ENCODE results near the gene IER5L.

Gene IER5L

DNA sequence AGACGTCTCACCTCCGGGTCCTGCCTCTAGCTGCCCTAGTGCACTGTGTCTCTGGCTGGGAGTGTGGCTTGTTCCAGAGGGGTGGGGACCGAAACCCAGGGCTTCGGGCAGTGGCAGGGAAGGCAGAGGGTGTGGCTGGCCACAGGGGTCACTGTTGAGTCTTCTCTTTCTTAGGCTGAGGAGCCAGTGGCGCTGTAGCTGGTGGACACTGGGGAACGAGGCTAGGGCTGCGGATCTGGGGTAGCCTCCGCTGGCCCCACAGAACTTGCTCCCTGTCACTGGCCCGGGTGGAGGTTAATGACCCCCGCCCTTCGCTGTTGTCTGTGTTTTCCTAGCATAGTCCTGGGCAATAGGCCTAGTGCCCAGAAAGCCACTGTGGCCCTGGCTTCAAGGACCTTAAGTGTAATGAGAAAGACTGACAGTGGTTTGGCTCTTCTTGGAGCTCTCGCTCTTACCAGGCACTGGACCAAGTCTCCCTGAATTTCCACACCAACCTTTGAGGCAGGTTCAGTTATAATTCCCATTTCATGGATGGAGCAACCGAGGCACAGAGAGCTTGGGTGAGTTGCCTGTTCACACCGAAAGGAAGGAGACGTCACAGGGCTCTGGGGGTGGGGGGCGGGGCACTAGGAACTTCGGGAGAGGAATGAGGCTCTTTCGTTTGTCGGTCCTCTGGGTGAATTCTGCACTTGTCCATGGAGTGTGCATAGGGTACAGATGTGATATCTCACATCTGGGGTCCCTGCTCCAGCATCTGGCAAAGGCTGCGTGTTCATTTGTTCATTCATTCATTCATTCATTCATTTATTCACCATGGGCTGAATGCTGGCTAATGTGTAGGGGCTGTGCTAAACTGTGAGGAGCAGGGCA, 4.8 kb upstream of the IER5L start:
- Histone ChIP-seq H3K4me1 (no peaks in the 10 kb centered on the region), H3K79me2 (no peaks in the 10 kb centered on the region), H3K27ac (no peak overlapping the region), H3K4me2 (ENCODE audit: low read length) (no peak overlapping the region), H3K4me3 (ENCODE audit: low read depth, low read length) (no peak overlapping the region), H3K9me3 (ENCODE audit: control insufficient read depth, low read length) (no peaks in the 10 kb centered on the region), H3K36me3 (ENCODE audit: control insufficient read depth, insufficient read depth, low read length) (no peaks in the 10 kb centered on the region), H3K9ac (no peak overlapping the region), H2AFZ (no peak overlapping the region), H3K27me3 (ENCODE audit: control insufficient read depth, insufficient read depth, low read length) (no peaks in the 10 kb centered on the region)
- TF ChIP-seq, protein P1, sequence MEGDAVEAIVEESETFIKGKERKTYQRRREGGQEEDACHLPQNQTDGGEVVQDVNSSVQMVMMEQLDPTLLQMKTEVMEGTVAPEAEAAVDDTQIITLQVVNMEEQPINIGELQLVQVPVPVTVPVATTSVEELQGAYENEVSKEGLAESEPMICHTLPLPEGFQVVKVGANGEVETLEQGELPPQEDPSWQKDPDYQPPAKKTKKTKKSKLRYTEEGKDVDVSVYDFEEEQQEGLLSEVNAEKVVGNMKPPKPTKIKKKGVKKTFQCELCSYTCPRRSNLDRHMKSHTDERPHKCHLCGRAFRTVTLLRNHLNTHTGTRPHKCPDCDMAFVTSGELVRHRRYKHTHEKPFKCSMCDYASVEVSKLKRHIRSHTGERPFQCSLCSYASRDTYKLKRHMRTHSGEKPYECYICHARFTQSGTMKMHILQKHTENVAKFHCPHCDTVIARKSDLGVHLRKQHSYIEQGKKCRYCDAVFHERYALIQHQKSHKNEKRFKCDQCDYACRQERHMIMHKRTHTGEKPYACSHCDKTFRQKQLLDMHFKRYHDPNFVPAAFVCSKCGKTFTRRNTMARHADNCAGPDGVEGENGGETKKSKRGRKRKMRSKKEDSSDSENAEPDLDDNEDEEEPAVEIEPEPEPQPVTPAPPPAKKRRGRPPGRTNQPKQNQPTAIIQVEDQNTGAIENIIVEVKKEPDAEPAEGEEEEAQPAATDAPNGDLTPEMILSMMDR (IDR thresholded peaks at IDR 0.05): no peak

DNA sequence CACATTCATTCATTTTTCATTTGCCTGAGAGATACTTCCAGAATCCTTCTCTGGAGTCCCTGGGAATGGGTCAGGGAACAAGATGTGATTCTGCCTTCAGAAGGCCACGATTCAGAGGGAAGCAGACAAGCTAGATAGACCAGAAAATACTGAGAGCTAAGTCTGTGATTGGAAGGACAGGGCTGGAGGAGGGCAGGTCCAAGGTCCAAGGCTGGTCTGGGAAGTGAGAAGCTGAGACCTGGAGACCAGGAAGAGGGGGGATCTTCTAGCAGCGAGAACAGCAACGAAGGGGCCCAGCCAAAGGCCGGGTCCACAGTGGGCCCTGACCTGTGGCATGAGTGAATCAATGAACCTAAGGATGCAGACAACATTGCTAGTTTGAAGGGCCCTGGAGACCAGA, 4.1 kb upstream of the IER5L start:
- Histone ChIP-seq H3K4me2 (ENCODE audit: low read length) (no peak overlapping the region), H3K9ac (no peak overlapping the region), H2AFZ (no peak overlapping the region), H3K4me1 (no peaks in the 10 kb centered on the region), H3K4me3 (ENCODE audit: low read depth, low read length) (no peak overlapping the region), H3K27ac (no peak overlapping the region), H3K79me2 (no peaks in the 10 kb centered on the region), H3K36me3 (ENCODE audit: control insufficient read depth, insufficient read depth, low read length) (no peaks in the 10 kb centered on the region), H3K27me3 (ENCODE audit: control insufficient read depth, insufficient read depth, low read length) (no peaks in the 10 kb centered on the region), H3K9me3 (ENCODE audit: control insufficient read depth, low read length) (no peaks in the 10 kb centered on the region)
- TF ChIP-seq, protein P1 (IDR thresholded peaks at IDR 0.05): no peak

DNA sequence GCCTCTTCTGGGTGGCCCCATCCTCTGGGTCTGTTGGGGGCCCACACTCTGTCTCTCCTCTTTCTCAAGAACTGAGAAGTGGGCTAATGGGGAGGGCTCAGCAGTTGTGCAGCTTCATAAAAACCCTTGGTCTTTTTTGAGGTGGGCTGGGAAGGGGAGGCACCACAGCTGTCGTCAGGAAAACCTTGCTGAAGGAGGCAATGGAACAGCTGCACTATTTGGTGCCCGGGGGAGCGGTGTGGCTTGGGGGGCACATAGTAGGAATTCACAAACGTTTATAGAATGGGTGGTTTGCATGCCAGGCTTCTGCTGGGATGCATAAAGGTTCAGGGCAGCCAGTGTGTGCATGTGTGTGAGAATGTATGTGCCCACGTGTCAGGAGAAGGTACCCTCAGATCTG, 3.2 kb upstream of the IER5L start:
- TF ChIP-seq, protein P1 (IDR thresholded peaks at IDR 0.05): no peak
- Histone ChIP-seq H3K4me2 (ENCODE audit: low read length) (no peak overlapping the region), H3K9me3 (ENCODE audit: control insufficient read depth, low read length) (no peaks in the 10 kb centered on the region), H3K27me3 (ENCODE audit: control insufficient read depth, insufficient read depth, low read length) (no peaks in the 10 kb centered on the region), H3K4me1 (no peaks in the 10 kb centered on the region), H2AFZ (no peak overlapping the region), H3K4me3 (ENCODE audit: low read depth, low read length) (no peak overlapping the region), H3K79me2 (no peaks in the 10 kb centered on the region), H3K36me3 (ENCODE audit: control insufficient read depth, insufficient read depth, low read length) (no peaks in the 10 kb centered on the region), H3K27ac (no peak overlapping the region), H3K9ac (no peak overlapping the region)

DNA sequence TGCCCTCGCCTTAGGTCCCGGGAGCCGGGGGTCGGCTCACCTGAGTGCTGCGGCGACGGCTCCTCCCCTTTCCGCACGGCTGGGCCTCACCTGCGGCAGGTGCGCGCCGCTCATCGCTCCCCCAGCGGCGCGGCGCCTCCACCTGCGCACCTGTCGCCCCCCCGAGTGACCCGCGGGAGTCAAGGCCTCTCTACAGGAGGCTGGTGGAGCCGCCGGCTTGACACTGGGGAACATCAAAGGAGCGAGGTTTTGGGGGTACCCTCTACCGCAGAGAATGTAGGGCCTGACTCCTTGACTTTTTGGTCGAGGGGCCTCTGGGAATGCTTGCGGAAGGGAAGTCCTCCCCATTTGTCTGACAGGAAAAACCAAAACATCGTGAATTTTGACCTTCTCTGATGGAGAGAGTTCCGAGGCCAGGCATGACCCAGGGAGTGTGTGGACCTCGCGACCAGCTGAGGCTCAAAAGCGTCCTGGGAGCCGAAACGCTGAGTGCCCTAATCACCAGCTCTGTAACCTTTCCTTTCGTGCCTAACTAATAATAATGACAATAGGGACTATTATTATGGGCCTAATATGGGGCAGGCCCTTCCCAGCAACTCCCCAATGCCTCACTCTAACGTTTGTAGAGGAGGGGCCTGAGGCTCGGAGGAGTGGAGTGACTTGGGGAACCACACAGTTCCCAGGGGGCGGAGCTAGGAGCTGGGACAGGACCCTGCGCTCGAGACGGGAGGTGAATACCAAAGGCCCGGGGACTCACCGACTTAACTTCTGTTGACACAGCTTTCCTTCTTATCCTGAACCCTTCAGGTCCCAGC, 714 bp upstream of the IER5L start:
- Histone ChIP-seq H3K9me3 (ENCODE audit: control insufficient read depth, low read length) (no peaks in the 10 kb centered on the region), H3K9ac (no peak overlapping the region), H3K4me2 (ENCODE audit: low read length) (peak overlapping the region; percentile 69), H3K4me3 (ENCODE audit: low read depth, low read length) (peak overlapping the region; percentile 67), H3K36me3 (ENCODE audit: control insufficient read depth, insufficient read depth, low read length) (no peaks in the 10 kb centered on the region), H3K4me1 (peaks cover 2% of the 10 kb centered on the region), H3K27ac (no peak overlapping the region), H3K27me3 (ENCODE audit: control insufficient read depth, insufficient read depth, low read length) (no peaks in the 10 kb centered on the region), H2AFZ (peak overlapping the region; percentile 66), H3K79me2 (no peaks in the 10 kb centered on the region)
- TF ChIP-seq, protein P1 (IDR thresholded peaks at IDR 0.05): no peak

Data from parathyroid adenoma (tissue), 2 donors.